A549 (cell line): ENCODE results near the gene ZFHX3. TPM values are rescaled to one million over a fixed set of nuclear protein-coding genes. Genes with fewer than 3 reads are reported as not detected.
A peak's percentile ranks its signal among the peaks of the same experiment; 100 is the strongest.

Experiments used
- ATAC-seq, 2 experiments: fragments of 200-7000 bp in 1 of 2; fragments of >200 bp in 1 of 2; cut with Nextera tagmentation in 1 of 2; cut with Tn5 transposase in 1 of 2; 3 replicates each; pipeline versions ENCODE4 v1.8.0 to v1.9.1; 2018 to 2020; ENCODE audit warnings: mild to moderate bottlenecking in 1 of 2, moderate library complexity in 1 of 2
- CTCF ChIA-PET: fragments of 300-600 bp; sonication (Branson Sonifier 250); formaldehyde crosslinking; extraction: SDS; loops from one replicate; lab custom pipeline; 2021; ENCODE audit warnings: antibody characterized with exemption, inconsistent platforms; lab: Yijun Ruan, JAX
- POLR2A ChIA-PET: fragments of 350-600 bp; formaldehyde crosslinking; extraction: SDS; loops from one replicate; lab custom pipeline; 2021; ENCODE audit warnings: antibody characterized with exemption, inconsistent platforms; lab: Yijun Ruan, JAX
- DNase-seq, 2 experiments: peaks; one replicate each; pipeline versions ENCODE4 v3.0.0 to v3.0.0-alpha.2; 2011 to 2016; ENCODE audit warnings: low read depth in 1 of 2, low spot score in 1 of 2
- FAIRE-seq: peaks from 2 replicates; lab custom pipeline; 2011; peaks lifted over from hg19 to GRCh38; lab: Jason Lieb, UNC
- H3K27ac ChIP-seq, 2 experiments: fragments of >200 bp; sonication (Bioruptor Twin); formaldehyde crosslinking; 3 replicates each; pipeline ENCODE4 v1.5.1; 2016 to 2017
- H3K4me1 ChIP-seq: fragments of >200 bp; sonication (Bioruptor Twin); formaldehyde crosslinking; 3 replicates; pipeline ENCODE4 v1.6.1; 2016
- H3K4me2 ChIP-seq: fragments of >200 bp; sonication (Bioruptor Twin); formaldehyde crosslinking; 3 replicates; pipeline ENCODE4 v1.6.1; 2016
- H3K4me3 ChIP-seq: fragments of >200 bp; sonication (Bioruptor Twin); formaldehyde crosslinking; 3 replicates; pipeline ENCODE4 v1.5.1; 2016
- H3K9me3 ChIP-seq: fragments of >200 bp; sonication (Bioruptor Twin); formaldehyde crosslinking; 3 replicates; pipeline ENCODE4 v1.6.1; 2016
- BCL3 ChIP-seq: fragments of >200 bp; sonication (Bioruptor Twin); formaldehyde crosslinking; IDR thresholded peaks from 3 replicates; pipeline ENCODE4 v1.6.1; 2016
- CHD4 ChIP-seq: fragments of 200-600 bp; sonication (generic); IDR thresholded peaks from 2 replicates; pipeline ENCODE4 v1.6.1; 2016; ENCODE audit warnings: antibody characterized with exemption, mild to moderate bottlenecking, borderline replicate concordance
- FOSL2 ChIP-seq, 2 experiments: fragments of 450-650 bp in 1 of 2; fragments of >200 bp in 1 of 2; sonication (Bioruptor Twin) in 1 of 2; formaldehyde crosslinking; IDR thresholded peaks; 2 replicates each; pipeline versions ENCODE4 v1.5.0 to v1.6.1; 2016 to 2020; ENCODE audit warnings: mild to moderate bottlenecking in 1 of 2, moderate library complexity in 1 of 2
- HDAC2 ChIP-seq: fragments of 200-600 bp; sonication (generic); IDR thresholded peaks from 2 replicates; pipeline ENCODE4 v1.6.1; 2016
- HES2 ChIP-seq: fragments of >200 bp; sonication (Bioruptor Twin); formaldehyde crosslinking; IDR thresholded peaks from 2 replicates; pipeline ENCODE4 v1.6.1; 2016
- HEYL ChIP-seq: fragments of 250-450 bp; sonication (Bioruptor Pico); IDR thresholded peaks from 2 replicates; pipeline ENCODE4 v1.8.0; 2021; ENCODE audit warnings: mild to moderate bottlenecking, moderate library complexity
- HMGXB4 ChIP-seq: fragments of 250-450 bp; sonication (Bioruptor Pico); IDR thresholded peaks from 2 replicates; pipeline ENCODE4 v1.5.0; 2021; ENCODE audit warnings: mild to moderate bottlenecking, moderate library complexity, borderline replicate concordance
- JUN ChIP-seq, 2 experiments: fragments of >200 bp; sonication (Bioruptor Twin); formaldehyde crosslinking; IDR thresholded peaks; 2 replicates in 1 of 2; 3 replicates in 1 of 2; pipeline ENCODE4 v1.6.1; 2016 to 2017
- JUNB ChIP-seq: fragments of >200 bp; sonication (Bioruptor Twin); formaldehyde crosslinking; IDR thresholded peaks from 2 replicates; pipeline ENCODE4 v1.6.1; 2016
- MAFK ChIP-seq: fragments of 450-650 bp; IDR thresholded peaks from 2 replicates; pipeline ENCODE4 v1.6.1; 2014; ENCODE audit not compliant: partially characterized antibody
- MAZ ChIP-seq: fragments of 150-350 bp; IDR thresholded peaks from 2 replicates; pipeline ENCODE4 v1.6.1; 2014; ENCODE audit warnings: antibody characterized with exemption, low read depth, low read length, borderline replicate concordance
- NFE2L2 ChIP-seq: fragments of 150-350 bp; conservative IDR thresholded peaks from 2 replicates; pipeline ENCODE4 v1.6.1; 2014; ENCODE audit warnings: low read length
- NPAS2 ChIP-seq: fragments of 250-450 bp; sonication (Bioruptor Pico); IDR thresholded peaks from 2 replicates; pipeline ENCODE4 v1.8.0; 2022; ENCODE audit warnings: mild to moderate bottlenecking, moderate library complexity, borderline replicate concordance
- NR3C1 ChIP-seq: fragments of >200 bp; sonication (Bioruptor Twin); formaldehyde crosslinking; IDR thresholded peaks from 3 replicates; pipeline ENCODE4 v1.6.1; 2017
- PHF8 ChIP-seq: fragments of 200-600 bp; sonication (generic); IDR thresholded peaks from 2 replicates; pipeline ENCODE4 v1.6.1; 2016; ENCODE audit warnings: low read depth, mild to moderate bottlenecking, antibody characterized with exemption, moderate library complexity, borderline replicate concordance
- POLR2AphosphoS2 ChIP-seq: conservative IDR thresholded peaks from 2 replicates; pipeline ENCODE4 v1.6.1; 2012; ENCODE audit warnings: low read length, improper control_type of control experiment, inconsistent platforms
- RAD21 ChIP-seq, 2 experiments: fragments of >200 bp in 1 of 2; sonication (Bioruptor Twin) in 1 of 2; formaldehyde crosslinking in 1 of 2; IDR thresholded peaks in 1 of 2; conservative IDR thresholded peaks in 1 of 2; 2 replicates in 1 of 2; 3 replicates in 1 of 2; pipeline ENCODE4 v1.6.1; 2012 to 2018; ENCODE audit warnings: inconsistent platforms in 1 of 2
- RCOR1 ChIP-seq: fragments of 150-350 bp; IDR thresholded peaks from 2 replicates; pipeline ENCODE4 v1.6.1; 2014; ENCODE audit warnings: antibody characterized with exemption, low read length, low read depth
- RFX5 ChIP-seq: fragments of 450-650 bp; IDR thresholded peaks from 2 replicates; pipeline ENCODE4 v1.7.1; 2014; ENCODE audit warnings: antibody characterized with exemption, mild to moderate bottlenecking, moderate library complexity
- SMC3 ChIP-seq: fragments of >200 bp; sonication (Bioruptor Twin); formaldehyde crosslinking; IDR thresholded peaks from 3 replicates; pipeline ENCODE4 v1.6.1; 2018; ENCODE audit warnings: inconsistent platforms
- SREBF2 ChIP-seq: fragments of 450-650 bp; IDR thresholded peaks from 2 replicates; pipeline ENCODE4 v1.6.1; 2014; ENCODE audit warnings: mild to moderate bottlenecking, moderate library complexity
- TP53 ChIP-seq: fragments of 250-450 bp; sonication (Bioruptor Pico); IDR thresholded peaks from 2 replicates; pipeline ENCODE4 v1.5.0; 2021; ENCODE audit warnings: mild to moderate bottlenecking, moderate library complexity
- USF2 ChIP-seq: fragments of 450-650 bp; IDR thresholded peaks from 2 replicates; pipeline ENCODE4 v1.6.1; 2014; ENCODE audit warnings: antibody characterized with exemption
- ZFP36 ChIP-seq: fragments of 450-650 bp; IDR thresholded peaks from 2 replicates; pipeline ENCODE4 v1.6.1; 2014; ENCODE audit warnings: borderline replicate concordance; ENCODE audit not compliant: partially characterized antibody
- ZNF302 ChIP-seq: fragments of 250-450 bp; sonication (Bioruptor Pico); IDR thresholded peaks from 2 replicates; pipeline ENCODE4 v1.9.0; 2021; ENCODE audit warnings: inconsistent platforms, mild to moderate bottlenecking, moderate library complexity
- WGBS: methylation state at CpG from one replicate; pipeline ENCODE4 v1.1.6; 2017; ENCODE audit errors: missing lambda C conversion rate; 5-methylcytosine and 5-hydroxymethylcytosine counted together
- polyA plus RNA-seq, 4 experiments: library from polyadenylated mRNA; depleted of rRNA in 3 of 4; stranded (reverse); fragments of >200 nt; fragmentation: RNase III in 1 of 4; extraction: RNeasy Plus Mini Kit Qiagen cat#74134 plus additional on column Dnase treatment in 1 of 4; gene quantifications; 2 replicates in 3 of 4; 3 replicates in 1 of 4; pipeline ENCODE4 v1.2.3, GENCODE V29; 2011 to 2017
- TF ChIP-seq, protein P1 (sequence below): IDR thresholded peaks from 2 replicates; pipeline ENCODE4 v1.6.1; 2012; ENCODE audit warnings: low read depth, borderline replicate concordance

ZFHX3 gene
- polyA plus RNA-seq, 2 of the 4 experiments (the other 2 are of a cell fraction): 3.9 to 6.5 TPM

- FAIRE-seq: no peak
- Histone ChIP-seq H3K4me3 (no peak overlapping the region), H3K9me3 (peaks cover 9% of the 10 kb centered on the region; the same call in 1 of the 3 replicates), H3K4me2 (no peak overlapping the region), H3K27ac (peak overlapping the region in 1 of 2 experiments; percentile 40; a peak in 2 of 6 replicates), H3K4me1 (peaks cover 8% of the 10 kb centered on the region)
- DNase-seq: no peak
- TF ChIP-seq HDAC2: no peak
- CTCF ChIA-PET: interaction anchor here (1.3 to 1.4 kb wide), 2 partner anchors 11 to 87 kb away, joined by 4 to 6 read pairs; no protein-coding TSS in a partner anchor
- WGBS: 75% methylated on average over 3 of the region's 3 CpGs
- POLR2A ChIA-PET: no interaction called here
- peak in 1 of 2 experiments; percentile 58; a peak in 3 of 6 replicates for ATAC-seq
Observed at GRCh38 chr16:73089420-73089819, 41.5 kb upstream of the ZFHX3 start.

GRCh38 chr16:73086108-73086507 is 38.2 kb upstream of the ZFHX3 start:
- no peak for DNase-seq
- no peak overlapping the region for H3K4me2 ChIP-seq
- H3K4me3 ChIP-seq: no peak overlapping the region
- TF ChIP-seq SREBF2 (no peak), RCOR1 (no peak), BCL3 (no peak), MAFK (no peak), JUN (IDR thresholded peaks at IDR 0.05) (no peak), HMGXB4 (CRISPR knock-in tag) (no peak), CHD4 (no peak), NR3C1 (no peak), ZNF302 (CRISPR knock-in tag) (no peak), ZFP36 (no peak), SMC3 (no peak), HEYL (no peak), FOSL2 (IDR thresholded peaks at IDR 0.05) (no peak), FOSL2 (CRISPR knock-in tag; IDR thresholded peaks at IDR 0.05) (no peak), NPAS2 (CRISPR knock-in tag) (no peak)
- TF ChIP-seq, all 56 proteins: peak for 0
- no peak for FAIRE-seq
- no peak for ATAC-seq
- ChIA-PET CTCF (interaction anchor here (2.0 kb wide), 1 partner anchor 8 kb away, joined by 5 read pairs; no protein-coding TSS in a partner anchor), POLR2A (no interaction called here)
- Histone ChIP-seq H3K9me3 (peaks cover 9% of the 10 kb centered on the region; the same call in 1 of the 3 replicates), H3K27ac (no peak overlapping the region), H3K4me1 (peaks cover 15% of the 10 kb centered on the region)
- 70% methylated on average over 4 of the region's 4 CpGs for WGBS

GRCh38 chr16:73083271-73083670 is 35.3 kb upstream of the ZFHX3 start:
- no peak overlapping the region for H3K4me3 ChIP-seq
- H3K27ac ChIP-seq: peak overlapping the region; percentile 72 to 79; a peak in 5 of 6 replicates
- peak overlapping the region; percentile 48; the same call in 1 of the 3 replicates for H3K4me2 ChIP-seq
- ATAC-seq (no peak), FAIRE-seq (no peak), DNase-seq (no peak)
- H3K4me1 ChIP-seq: peaks cover 15% of the 10 kb centered on the region
- TF ChIP-seq PHF8: no peak
- no peak for TF ChIP-seq MAZ
- TF ChIP-seq ZNF302 (CRISPR knock-in tag): no peak
- TF ChIP-seq RAD21 (conservative IDR thresholded peaks at IDR 0.05 in 1 of 2, IDR thresholded peaks at IDR 0.05 in 1 of 2): no peak
- TF ChIP-seq, protein P1, sequence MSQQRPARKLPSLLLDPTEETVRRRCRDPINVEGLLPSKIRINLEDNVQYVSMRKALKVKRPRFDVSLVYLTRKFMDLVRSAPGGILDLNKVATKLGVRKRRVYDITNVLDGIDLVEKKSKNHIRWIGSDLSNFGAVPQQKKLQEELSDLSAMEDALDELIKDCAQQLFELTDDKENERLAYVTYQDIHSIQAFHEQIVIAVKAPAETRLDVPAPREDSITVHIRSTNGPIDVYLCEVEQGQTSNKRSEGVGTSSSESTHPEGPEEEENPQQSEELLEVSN: no peak
- no peak for TF ChIP-seq HES2
- no peak for TF ChIP-seq TP53 (CRISPR knock-in tag)
- TF ChIP-seq USF2: no peak
- no peak for TF ChIP-seq RFX5
- no peak for TF ChIP-seq FOSL2 (IDR thresholded peaks at IDR 0.05)
- no peak for TF ChIP-seq FOSL2 (CRISPR knock-in tag; IDR thresholded peaks at IDR 0.05)
- TF ChIP-seq JUNB: no peak
- TF ChIP-seq POLR2AphosphoS2: no peak
- no peak for TF ChIP-seq NFE2L2
- H3K9me3 ChIP-seq: peaks cover 9% of the 10 kb centered on the region; the same call in 1 of the 3 replicates
- 88% methylated on average over 3 of the region's 3 CpGs for WGBS
- POLR2A ChIA-PET: interaction anchor here (1.3 kb wide), 1 partner anchor 13 kb away, joined by 5 read pairs; no protein-coding TSS in a partner anchor
- CTCF ChIA-PET: interaction anchor here (1.0 to 1.3 kb wide), 2 partner anchors 29 to 113 kb away, joined by 3 to 5 read pairs; no protein-coding TSS in a partner anchor
